ENCODE measurements around the gene SLC22A23. TPM values are rescaled to one million over a fixed set of nuclear protein-coding genes. Genes with fewer than 3 reads are reported as not detected.
"Not testable (repeated sequence)": the region's sequence is repeated elsewhere in the genome, so short reads cannot be mapped to it uniquely, and the experiment has no call there.

SLC22A23 gene
- total and polyA plus RNA-seq, 8 donors, result 5.9 to 241 (median 18.9) TPM

DNA sequence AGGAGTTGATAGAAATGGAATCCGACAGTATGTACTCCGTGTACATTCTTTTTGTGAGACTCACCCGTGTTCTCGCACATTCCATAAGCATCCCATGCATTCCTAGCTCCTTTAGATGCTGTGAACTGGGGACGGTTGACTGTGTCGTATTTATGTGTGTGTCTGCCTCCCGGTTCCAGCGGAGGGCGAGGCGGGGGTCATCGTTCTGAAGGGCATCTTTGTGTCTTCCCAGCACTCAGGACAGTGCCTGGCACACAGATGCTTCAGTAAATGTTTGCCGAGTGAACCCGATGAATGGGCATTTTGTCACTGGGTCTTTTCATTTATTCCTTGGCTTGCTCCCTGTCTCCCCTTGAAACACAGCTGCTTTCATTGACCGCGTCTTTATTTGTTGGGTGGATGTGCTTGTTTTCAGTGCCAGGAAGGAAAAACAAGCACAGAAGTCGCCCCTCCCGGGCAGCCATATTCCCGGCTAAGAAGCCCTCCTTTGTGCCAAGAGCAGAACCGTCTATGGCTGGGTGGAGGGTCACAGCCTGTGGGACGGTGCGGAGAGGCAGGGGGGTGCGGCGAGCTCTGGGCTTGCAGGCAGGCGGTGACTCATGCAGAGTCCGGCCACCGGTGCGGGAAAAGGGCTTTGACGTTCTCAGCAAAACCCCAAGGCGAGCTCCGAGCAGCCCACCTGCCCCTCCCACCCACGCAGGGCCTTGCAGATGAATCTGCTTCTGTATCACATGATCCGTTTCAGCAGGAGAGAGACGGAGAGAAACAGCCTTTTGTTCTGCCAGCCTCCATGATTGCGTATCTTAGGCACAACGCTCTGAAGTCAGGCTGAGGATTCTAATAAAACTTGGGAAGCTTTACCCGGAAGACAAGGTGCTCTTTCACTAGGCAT is 209.3 kb downstream of the SLC22A23 start:
- no peak for TF ChIP-seq CTCF (IDR thresholded peaks at IDR 0.05)
- TF ChIP-seq POLR2AphosphoS5 (IDR thresholded peaks at IDR 0.05), result no peak
- no peak for TF ChIP-seq EP300 (IDR thresholded peaks at IDR 0.05)
- TF ChIP-seq POLR2A (IDR thresholded peaks at IDR 0.05), result no peak
- Histone ChIP-seq H3K9me3 (no peaks in the 10 kb centered on the region), H3K4me1 (peaks cover 12 to 34% (median 26%) of the 10 kb centered on the region in 4 donors), H3K27ac (peak overlapping the region in 2 of 5 donors; percentile 32 to 60), H3K4me3 (peak overlapping the region; percentile 32 to 40 (median 37)), H3K27me3 (peaks cover 0 to 18% (median 0%) of the 10 kb centered on the region in 3 donors), H3K36me3 (no peaks in the 10 kb centered on the region)
- intact Hi-C loops (cut with DNase I; ENCODE audit: low total_unique reads), result no loop called here
- peak; percentile 46 to 90 for DNase-seq
- 32 to 34% (median 32%) methylated on average over 31 to 36 of the region's 36 CpGs for WGBS, 5 donors

DNA sequence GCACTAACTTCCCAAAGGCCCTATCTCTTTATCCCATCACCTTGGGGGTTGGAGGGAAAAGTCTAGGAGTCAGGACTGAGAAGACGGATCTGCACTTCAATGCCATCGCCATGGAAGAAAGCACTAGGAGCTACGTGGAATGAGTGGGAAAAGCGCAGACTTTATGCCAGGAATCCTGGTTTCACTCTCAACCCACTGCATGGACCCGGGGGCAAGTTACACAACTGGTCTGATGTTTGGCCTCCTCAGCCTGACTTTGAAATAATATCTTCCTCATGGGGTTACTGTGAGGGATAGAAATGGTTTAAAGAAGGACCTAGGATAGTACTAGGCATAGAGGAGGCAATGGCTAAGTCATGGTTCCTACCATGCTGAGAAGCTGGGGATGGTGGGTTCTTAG is 211.6 kb downstream of the SLC22A23 start:
- WGBS, 5 donors, result 93 to 98% (median 96%) methylated on average over 5 of the region's 5 CpGs
- DNase-seq, result no peak
- Histone ChIP-seq H3K27ac (no peak overlapping the region), H3K4me3 (no peak overlapping the region), H3K36me3 (no peaks in the 10 kb centered on the region), H3K27me3 (peaks cover 0 to 18% (median 0%) of the 10 kb centered on the region in 3 donors), H3K9me3 (no peaks in the 10 kb centered on the region), H3K4me1 (peaks cover 8 to 19% (median 14%) of the 10 kb centered on the region in 4 donors)
- intact Hi-C loops (cut with DNase I; ENCODE audit: low total_unique reads), result no loop called here
- no peak for TF ChIP-seq POLR2AphosphoS5 (IDR thresholded peaks at IDR 0.05)
- TF ChIP-seq CTCF (IDR thresholded peaks at IDR 0.05), result no peak
- no peak for TF ChIP-seq POLR2A (IDR thresholded peaks at IDR 0.05)
- TF ChIP-seq EP300 (IDR thresholded peaks at IDR 0.05), result no peak

DNA sequence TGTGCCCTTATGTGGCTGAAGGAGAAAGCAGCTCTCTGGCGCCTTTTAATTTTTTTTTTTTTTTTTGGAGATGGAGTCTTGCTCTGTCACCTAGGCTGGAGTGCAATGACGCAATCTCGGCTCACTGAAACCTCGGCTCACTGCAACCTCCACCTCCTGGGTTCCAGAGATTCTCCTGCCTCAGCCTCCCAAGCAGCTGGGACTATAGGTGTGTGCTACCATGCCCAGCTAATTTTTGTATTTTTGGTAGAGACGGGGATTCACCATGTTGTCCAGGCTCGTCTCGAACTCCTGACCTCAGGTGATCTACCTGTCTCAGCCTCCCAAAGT is 212.1 kb downstream of the SLC22A23 start:
- intact Hi-C loops (cut with DNase I; ENCODE audit: low total_unique reads); DNase-seq; H3K9me3 ChIP-seq; H3K27ac ChIP-seq; H3K36me3 ChIP-seq; H3K4me3 ChIP-seq: not testable (repeated sequence)
- H3K4me1 ChIP-seq, result peaks cover 8 to 16% (median 14%) of the 10 kb centered on the region in 4 donors
- 95 to 98% (median 97%) methylated on average over 7 of the region's 7 CpGs for WGBS, 5 donors
- H3K27me3 ChIP-seq, result peaks cover 0 to 18% (median 0%) of the 10 kb centered on the region in 3 donors

DNA sequence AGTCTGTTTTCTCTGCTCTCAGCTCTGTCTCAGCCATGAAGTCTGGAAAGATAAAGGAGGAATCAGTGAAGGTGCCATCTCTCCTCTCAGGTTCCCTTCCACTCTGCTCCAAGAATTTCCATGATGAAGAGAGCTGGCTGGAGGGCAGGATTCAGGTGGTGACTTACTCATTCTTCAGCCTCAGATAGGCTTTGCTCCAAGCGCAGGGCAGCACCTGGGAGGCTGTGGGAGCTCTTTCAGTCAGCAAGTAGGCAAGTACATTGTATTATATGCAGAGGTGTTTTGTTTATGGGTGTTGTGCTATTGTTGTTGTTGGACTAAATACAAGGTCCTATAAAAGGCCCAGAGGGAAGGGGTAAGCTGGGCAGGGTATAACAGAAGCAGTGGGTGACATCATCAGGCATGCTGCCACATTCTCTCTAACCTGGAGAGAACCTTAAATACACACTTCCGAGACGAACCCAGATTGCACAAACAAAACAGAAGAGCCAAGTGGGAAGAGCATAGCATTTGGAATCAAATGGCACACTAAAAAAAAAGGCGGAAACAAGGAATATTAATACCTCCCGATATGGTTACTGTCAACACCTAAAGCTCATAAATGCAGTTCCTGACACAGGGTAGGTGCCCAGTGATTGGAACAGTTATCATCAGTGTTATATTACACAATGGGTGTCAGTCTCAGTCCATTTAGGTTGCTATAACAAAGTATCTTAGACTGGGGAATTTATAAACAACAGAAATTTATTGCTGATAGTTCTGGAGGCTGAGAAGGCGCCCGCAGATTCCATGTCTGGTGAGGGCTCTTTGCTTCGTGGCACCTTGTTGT is 212.6 kb downstream of the SLC22A23 start:
- no peak for TF ChIP-seq POLR2AphosphoS5 (IDR thresholded peaks at IDR 0.05)
- no peak for TF ChIP-seq POLR2A (IDR thresholded peaks at IDR 0.05)
- no peak for TF ChIP-seq EP300 (IDR thresholded peaks at IDR 0.05)
- TF ChIP-seq CTCF (IDR thresholded peaks at IDR 0.05), result no peak
- intact Hi-C loops (cut with DNase I; ENCODE audit: low total_unique reads), result no loop called here
- Histone ChIP-seq H3K4me1 (peaks cover 8 to 16% (median 14%) of the 10 kb centered on the region in 4 donors), H3K9me3 (no peaks in the 10 kb centered on the region), H3K27me3 (peaks cover 0 to 18% (median 0%) of the 10 kb centered on the region in 3 donors), H3K4me3 (no peak overlapping the region), H3K36me3 (no peaks in the 10 kb centered on the region), H3K27ac (no peak overlapping the region)
- 76 to 84% (median 78%) methylated on average over 8 of the region's 8 CpGs for WGBS, 5 donors
- no peak for DNase-seq

Data from stomach (tissue), 9 donors.